DND-41 (cell line): ENCODE measurements around the gene ENO2.
A peak's percentile ranks its signal among the peaks of the same experiment; 100 is the strongest.
"Not testable (repeated sequence)": the region's sequence is repeated elsewhere in the genome, so short reads cannot be mapped to it uniquely, and the experiment has no call there.

Experiments used
- ATAC-seq: fragments of 200-7000 bp; cut with Tn5 transposase; 3 replicates; pipeline ENCODE4 v1.9.1; 2021; ENCODE audit warnings: low read depth; ENCODE audit not compliant: insufficient read depth
- DNase-seq: peaks from one replicate; pipeline ENCODE4 v3.0.0-alpha.2; 2020
- H2AFZ ChIP-seq: 2 replicates; pipeline ENCODE4 v1.6.0; 2012; ENCODE audit warnings: low read depth, low read length
- H3K27ac ChIP-seq: 2 replicates; pipeline ENCODE4 v1.5.1; 2012; ENCODE audit warnings: low read length, inconsistent platforms
- H3K27me3 ChIP-seq: fragments of 200-600 bp; sonication (generic); 2 replicates; pipeline ENCODE4 v1.6.0; 2012; ENCODE audit warnings: low read length, mild to moderate bottlenecking, inconsistent platforms; ENCODE audit not compliant: insufficient read depth, poor library complexity
- H3K36me3 ChIP-seq: 2 replicates; pipeline ENCODE4 v1.5.1; 2012; ENCODE audit warnings: low read length, inconsistent platforms; ENCODE audit not compliant: insufficient read depth
- H3K4me1 ChIP-seq: 2 replicates; pipeline ENCODE4 v1.5.1; 2012; ENCODE audit warnings: mild to moderate bottlenecking, low read length; ENCODE audit not compliant: insufficient read depth
- H3K4me2 ChIP-seq: 2 replicates; pipeline ENCODE4 v1.6.0; 2012; ENCODE audit warnings: mild to moderate bottlenecking, moderate library complexity, low read length, inconsistent platforms; ENCODE audit not compliant: insufficient read depth
- H3K4me3 ChIP-seq, 2 experiments: fragments of 200-600 bp in 1 of 2; shearing (Covaris generic) in 1 of 2; 2 replicates each; pipeline ENCODE4 v1.5.1; 2012 to 2016; ENCODE audit warnings: inconsistent platforms in 2 of 2, low read length in 2 of 2, mild to moderate bottlenecking in 2 of 2, low read depth in 1 of 2, moderate library complexity in 1 of 2
- H3K79me2 ChIP-seq: 2 replicates; pipeline ENCODE4 v1.6.0; 2012; ENCODE audit warnings: low read length, inconsistent platforms; ENCODE audit not compliant: insufficient read depth
- H3K9ac ChIP-seq: 2 replicates; pipeline ENCODE4 v1.6.0; 2012; ENCODE audit warnings: low read depth, mild to moderate bottlenecking, inconsistent platforms, low read length, moderate library complexity
- H3K9me3 ChIP-seq: 2 replicates; pipeline ENCODE4 v1.5.1; 2012; ENCODE audit warnings: low read length, moderate library complexity, mild to moderate bottlenecking, inconsistent platforms; ENCODE audit not compliant: insufficient read depth, severe bottlenecking
- H4K20me1 ChIP-seq: 2 replicates; pipeline ENCODE4 v1.6.0; 2012; ENCODE audit warnings: low read length; ENCODE audit not compliant: insufficient read depth
- CTCF ChIP-seq: IDR thresholded peaks from 2 replicates; pipeline ENCODE4 v1.5.1; 2012; ENCODE audit warnings: borderline replicate concordance, low read length, moderate library complexity, mild to moderate bottlenecking; ENCODE audit not compliant: poor library complexity, severe bottlenecking; ENCODE audit errors: extremely low read depth
- EZH2 ChIP-seq: IDR thresholded peaks from 3 replicates; pipeline ENCODE4 v1.6.1; 2012; ENCODE audit warnings: borderline replicate concordance, low read depth, mild to moderate bottlenecking, moderate library complexity, low read length, inconsistent platforms; ENCODE audit not compliant: severe bottlenecking

ENO2 gene

GRCh38 chr12:6903722-6904121 lies 10.7 kb upstream of the ENO2 start:
- H3K27ac ChIP-seq = peak overlapping the region; percentile 79; the same call in 1 of the 2 replicates
- DNase-seq = no peak
- H3K4me3 ChIP-seq = peak overlapping the region in 1 of 2 experiments; percentile 74; a peak in 2 of 4 replicates
- H3K9me3 ChIP-seq = no peaks in the 10 kb centered on the region
- ATAC-seq = no peak
- peak overlapping the region; percentile 84 for H3K4me2 ChIP-seq
- H3K36me3 ChIP-seq = peaks cover 10% of the 10 kb centered on the region; the same call in 1 of the 2 replicates
- H3K79me2 ChIP-seq = no peaks in the 10 kb centered on the region
- no peaks in the 10 kb centered on the region for H3K27me3 ChIP-seq
- peak overlapping the region; percentile 63; the same call in 1 of the 2 replicates for H3K9ac ChIP-seq
- no peaks in the 10 kb centered on the region for H4K20me1 ChIP-seq
- H2AFZ ChIP-seq = peak overlapping the region; percentile 93
- TF ChIP-seq CTCF (no peak), EZH2 (no peak)
- peaks cover 21% of the 10 kb centered on the region for H3K4me1 ChIP-seq

- peak within 1 kb of the TSS; percentile 52 to 74 for H3K4me3 ChIP-seq
- peaks cover 21% of the 10 kb centered on the region for H3K4me1 ChIP-seq
- peak; percentile 97 for DNase-seq
- TF ChIP-seq CTCF (no peak), EZH2 (no peak)
- no peaks in the 10 kb centered on the region for H4K20me1 ChIP-seq
- peak within 1 kb of the TSS; percentile 63 for H3K9ac ChIP-seq
- H3K79me2 ChIP-seq = no peaks in the 10 kb centered on the region
- peak within 1 kb of the TSS; percentile 84 for H3K4me2 ChIP-seq
- H3K36me3 ChIP-seq = peaks cover 10% of the 10 kb centered on the region; the same call in 1 of the 2 replicates
- no peaks in the 10 kb centered on the region for H3K27me3 ChIP-seq
- peak within 1 kb of the TSS; percentile 93 for H2AFZ ChIP-seq
- H3K27ac ChIP-seq = peak within 1 kb of the TSS; percentile 79
- ATAC-seq = peak; percentile 98
- H3K9me3 ChIP-seq = no peaks in the 10 kb centered on the region
Measured at GRCh38 chr12:6904280-6905276, 9.8 kb upstream of the ENO2 start, which contains the start of gene LRRC23. TSS of gene LRRC23 (plus strand) at chr12:6904822. CDS start at chr12:6905634, 812 bp downstream.

GRCh38 chr12:6905414-6906040 lies 8.9 kb upstream of the ENO2 start:
- peak overlapping the region; percentile 63 for H3K9ac ChIP-seq
- H3K4me2 ChIP-seq = peak overlapping the region; percentile 84
- no peak for DNase-seq
- no peak for TF ChIP-seq EZH2
- no peaks in the 10 kb centered on the region for H4K20me1 ChIP-seq
- peak overlapping the region; percentile 52 to 74; a peak in 3 of 4 replicates for H3K4me3 ChIP-seq
- H3K4me1 ChIP-seq = peaks cover 21% of the 10 kb centered on the region
- no peak for ATAC-seq
- H3K9me3 ChIP-seq = no peaks in the 10 kb centered on the region
- H3K27me3 ChIP-seq = no peaks in the 10 kb centered on the region
- H2AFZ ChIP-seq = no peak overlapping the region
- H3K27ac ChIP-seq = peak overlapping the region; percentile 79; the same call in 1 of the 2 replicates
- H3K79me2 ChIP-seq = no peaks in the 10 kb centered on the region
- H3K36me3 ChIP-seq = peaks cover 10% of the 10 kb centered on the region; the same call in 1 of the 2 replicates

- H3K27me3 ChIP-seq, DNase-seq: not testable (repeated sequence)
Measured at GRCh38 chr12:6908141-6908540, 6.2 kb upstream of the ENO2 start.

More at GRCh38 chr12:6908141-6908540, 6.2 kb upstream of the ENO2 start:
- not testable (repeated sequence) for H3K9me3 ChIP-seq, H3K9ac ChIP-seq, H3K27ac ChIP-seq, H3K4me3 ChIP-seq, H3K79me2 ChIP-seq, H2AFZ ChIP-seq, H4K20me1 ChIP-seq, H3K4me2 ChIP-seq, ATAC-seq
- peaks cover 25% of the 10 kb centered on the region for H3K4me1 ChIP-seq
- peaks cover 10% of the 10 kb centered on the region; the same call in 1 of the 2 replicates for H3K36me3 ChIP-seq
